ENCODE data around the gene CLK4. TPM values are rescaled to one million over a fixed set of nuclear protein-coding genes. Genes with fewer than 3 reads are reported as not detected.

Gene CLK4
- total RNA-seq, 1 experiment from 2014 or later: 16.0 TPM

- TF ChIP-seq ZSCAN18 (CRISPR knock-in tag; IDR thresholded peaks at IDR 0.05) (no peak), MYBL2 (CRISPR knock-in tag; IDR thresholded peaks at IDR 0.05) (peak; percentile 91), HMGA2 (CRISPR knock-in tag; IDR thresholded peaks at IDR 0.05) (no peak), JUN (CRISPR knock-in tag; IDR thresholded peaks at IDR 0.05) (peak; percentile 87), SOX15 (CRISPR knock-in tag; IDR thresholded peaks at IDR 0.05) (no peak), ARID4B (CRISPR knock-in tag; IDR thresholded peaks at IDR 0.05; ENCODE audit: borderline replicate concordance) (peak; percentile 98), TEAD4 (CRISPR knock-in tag; IDR thresholded peaks at IDR 0.05) (peak; percentile 92; the same call in 1 of the 2 replicates), ZNF317 (CRISPR knock-in tag; IDR thresholded peaks at IDR 0.05; ENCODE audit: borderline replicate concordance, low read depth) (no peak), TEAD1 (CRISPR knock-in tag; IDR thresholded peaks at IDR 0.05) (peak; percentile 99), JAZF1 (CRISPR knock-in tag; IDR thresholded peaks at IDR 0.05) (no peak), IRF1 (CRISPR knock-in tag; IDR thresholded peaks at IDR 0.05) (peak; percentile 94; the same call in 1 of the 2 replicates), TP53 (CRISPR knock-in tag; IDR thresholded peaks at IDR 0.05) (peak; percentile 97), ZNF512 (CRISPR knock-in tag; IDR thresholded peaks at IDR 0.05; ENCODE audit: borderline replicate concordance) (no peak), E2F1 (CRISPR knock-in tag; IDR thresholded peaks at IDR 0.05) (peak; percentile 97), ZNF532 (CRISPR knock-in tag; IDR thresholded peaks at IDR 0.05; ENCODE audit: borderline replicate concordance) (peak; percentile 96), E2F4 (CRISPR knock-in tag; IDR thresholded peaks at IDR 0.05; ENCODE audit: borderline replicate concordance, low read depth) (no peak), GABPB1 (CRISPR knock-in tag; IDR thresholded peaks at IDR 0.05) (no peak), AFF4 (CRISPR knock-in tag; IDR thresholded peaks at IDR 0.05; ENCODE audit: borderline replicate concordance) (peak; percentile 97; the same call in 1 of the 2 replicates)
These were observed 71.1 kb downstream of the CLK4 start (continued) for GRCh38 chr5:178555771-178556211.

All from WTC11 (cell line).